BE2C (cell line): Measurements from ENCODE around the gene CCDC88C.

Experiments used
- DNase-seq: peaks from one replicate; pipeline ENCODE4 v3.0.0-alpha.2; 2020
- H3K27me3 ChIP-seq: fragments of 250-450 bp; sonication (Bioruptor Pico); 2 replicates; pipeline ENCODE4 v1.5.1; 2020; ENCODE audit warnings: mild to moderate bottlenecking
- H3K36me3 ChIP-seq: fragments of 250-450 bp; sonication (Bioruptor Pico); 2 replicates; pipeline ENCODE4 v1.5.1; 2020; ENCODE audit warnings: mild to moderate bottlenecking
- H3K4me1 ChIP-seq: fragments of 250-450 bp; sonication (Bioruptor Pico); 2 replicates; pipeline ENCODE4 v1.5.1; 2020
- H3K4me3 ChIP-seq: 2 replicates; pipeline ENCODE4 v1.5.1; 2011; ENCODE audit warnings: low read depth, low read length
- H3K9me3 ChIP-seq: fragments of 250-450 bp; sonication (Bioruptor Pico); 2 replicates; pipeline ENCODE4 v1.5.1; 2020
- CTCF ChIP-seq: IDR thresholded peaks from 2 replicates; pipeline ENCODE4 v1.5.1; 2012; ENCODE audit warnings: mild to moderate bottlenecking, low read depth, low read length

CCDC88C gene

GRCh38 chr14:91364524-91365270 is 52.9 kb downstream of the CCDC88C start:
- no peaks in the 10 kb centered on the region for H3K36me3 ChIP-seq
- H3K27me3 ChIP-seq, result no peaks in the 10 kb centered on the region
- H3K4me3 ChIP-seq, result no peak overlapping the region
- no peak for DNase-seq
- no peaks in the 10 kb centered on the region for H3K4me1 ChIP-seq
- TF ChIP-seq CTCF, result no peak
- H3K9me3 ChIP-seq, result no peaks in the 10 kb centered on the region

- Histone ChIP-seq H3K4me3 (no peak overlapping the region), H3K4me1 (no peaks in the 10 kb centered on the region), H3K36me3 (no peaks in the 10 kb centered on the region), H3K9me3 (no peaks in the 10 kb centered on the region), H3K27me3 (no peaks in the 10 kb centered on the region)
- DNase-seq, result no peak
- TF ChIP-seq CTCF, result no peak
Observed at GRCh38 chr14:91363776-91364523, 53.7 kb downstream of the CCDC88C start.

DNA sequence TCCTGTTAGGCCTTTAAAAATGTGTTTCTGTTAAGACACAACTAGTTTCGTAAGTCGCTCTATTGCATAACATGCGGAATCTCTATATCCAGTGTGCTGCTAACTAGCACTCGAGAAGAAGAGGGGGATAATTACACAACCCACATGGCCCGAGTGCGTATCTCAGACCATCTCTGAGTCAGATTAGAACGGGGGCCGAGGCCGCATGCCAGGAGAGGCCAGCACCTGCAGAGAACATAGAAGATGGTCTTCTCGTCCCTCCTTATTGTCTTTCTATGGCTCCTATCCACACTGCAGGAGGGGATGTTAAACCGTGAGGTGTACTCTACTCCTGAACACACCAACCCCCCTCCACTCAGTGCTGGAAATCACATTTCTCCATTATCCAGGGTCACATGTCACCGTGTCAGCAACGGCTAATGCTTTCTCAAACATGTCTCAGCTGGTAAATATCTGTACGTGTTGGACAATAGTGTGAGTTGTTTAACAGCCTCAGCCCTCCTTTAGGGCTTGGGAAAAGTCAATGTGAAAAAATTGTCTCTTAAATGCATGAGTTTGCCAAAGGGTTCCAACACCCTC is 56.3 kb downstream of the CCDC88C start:
- TF ChIP-seq CTCF, result no peak
- H3K36me3 ChIP-seq, result no peaks in the 10 kb centered on the region
- no peak for DNase-seq
- no peaks in the 10 kb centered on the region for H3K4me1 ChIP-seq
- no peak overlapping the region for H3K4me3 ChIP-seq
- H3K27me3 ChIP-seq, result no peaks in the 10 kb centered on the region
- no peaks in the 10 kb centered on the region for H3K9me3 ChIP-seq

DNA sequence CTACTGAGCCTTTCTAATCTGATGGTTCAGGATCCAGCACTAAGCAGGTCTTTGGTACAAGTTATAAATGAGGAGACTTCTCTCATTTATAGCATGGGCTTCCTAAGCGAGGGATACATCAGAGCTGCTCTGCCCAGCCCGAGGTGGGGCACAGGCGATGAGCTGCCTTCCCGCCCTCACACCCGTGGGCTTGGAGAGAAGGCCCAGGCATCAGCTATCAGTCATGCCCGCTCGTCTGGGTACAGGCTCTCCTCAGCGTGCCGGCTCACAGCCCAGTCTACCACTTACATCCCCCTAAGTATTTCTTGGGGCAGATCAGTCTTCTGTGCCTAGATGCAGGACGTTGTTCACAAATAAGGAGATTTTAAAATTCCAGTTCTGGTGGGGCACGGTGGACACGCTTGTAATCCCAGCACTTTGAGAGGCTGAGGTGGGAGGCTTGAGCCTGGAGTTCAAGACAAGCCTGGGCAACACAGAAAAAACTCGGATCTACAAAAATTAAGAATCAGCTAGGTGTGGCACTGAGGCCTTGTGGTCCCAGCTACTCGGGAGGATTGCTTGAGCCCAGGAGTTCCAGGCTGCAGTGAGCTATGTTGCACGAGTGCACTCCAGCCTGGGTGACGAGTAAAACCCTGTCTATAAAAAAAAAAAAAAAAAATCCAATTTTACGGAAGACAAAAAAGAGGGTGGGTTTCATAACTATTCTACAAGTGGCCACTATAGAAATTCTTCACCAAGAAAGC is 57.0 kb downstream of the CCDC88C start:
- no peak overlapping the region for H3K4me3 ChIP-seq
- no peak for TF ChIP-seq CTCF
- DNase-seq, result no peak
- no peaks in the 10 kb centered on the region for H3K9me3 ChIP-seq
- no peaks in the 10 kb centered on the region for H3K4me1 ChIP-seq
- H3K36me3 ChIP-seq, result no peaks in the 10 kb centered on the region
- H3K27me3 ChIP-seq, result no peaks in the 10 kb centered on the region

- no peak overlapping the region for H3K4me3 ChIP-seq
- H3K4me1 ChIP-seq, result no peaks in the 10 kb centered on the region
- TF ChIP-seq CTCF, result no peak
- DNase-seq, result no peak
- H3K36me3 ChIP-seq, result no peaks in the 10 kb centered on the region
- no peaks in the 10 kb centered on the region for H3K9me3 ChIP-seq
- no peaks in the 10 kb centered on the region for H3K27me3 ChIP-seq
Observed at GRCh38 chr14:91358654-91359220, 58.9 kb downstream of the CCDC88C start.
